Esophagus (tissue), 2 donors: Measurements from ENCODE around the gene CENPN. TPM values are rescaled to one million over a fixed set of nuclear protein-coding genes. Genes with fewer than 3 reads are reported as not detected.

Experiments used
- H3K27ac ChIP-seq, 2 donors: one replicate each; pipeline ENCODE4 v1.5.1; 2013; ENCODE audit warnings: low read depth in 2 of 2, mild to moderate bottlenecking in 2 of 2, inconsistent platforms in 1 of 2, low read length in 1 of 2, moderate library complexity in 1 of 2
- H3K27me3 ChIP-seq, 2 donors: one replicate each; pipeline ENCODE4 v1.6.1; 2013; ENCODE audit warnings: low read length in 2 of 2, control low read depth in 1 of 2, mild to moderate bottlenecking in 1 of 2; ENCODE audit not compliant: insufficient read depth in 2 of 2, control insufficient read depth in 1 of 2
- H3K36me3 ChIP-seq, 2 donors: one replicate each; pipeline ENCODE4 v1.6.1; 2013; ENCODE audit warnings: low read length in 1 of 2; ENCODE audit not compliant: control insufficient read depth in 2 of 2, insufficient read depth in 2 of 2
- H3K4me1 ChIP-seq, 2 donors: one replicate each; pipeline ENCODE4 v1.6.1; 2013; ENCODE audit warnings: low read length in 1 of 2; ENCODE audit not compliant: control insufficient read depth in 2 of 2, insufficient read depth in 2 of 2
- H3K4me3 ChIP-seq, 2 donors: one replicate each; pipeline ENCODE4 v1.5.1; 2013; ENCODE audit warnings: low read length in 2 of 2, mild to moderate bottlenecking in 2 of 2, low read depth in 1 of 2, moderate library complexity in 1 of 2
- H3K9me3 ChIP-seq, 2 donors: one replicate each; pipeline ENCODE4 v1.6.1; 2013; ENCODE audit warnings: mild to moderate bottlenecking in 2 of 2, low read depth in 1 of 2, low read length in 1 of 2, moderate library complexity in 1 of 2; ENCODE audit not compliant: control insufficient read depth in 2 of 2, insufficient read depth in 1 of 2
- WGBS, 2 donors: extraction: QIAGEN DNeasy Blood & Tissue Kit; methylation state at CpG; one replicate each; pipeline ENCODE4 v1.1.7; 2013; 5-methylcytosine and 5-hydroxymethylcytosine counted together
- polyA plus RNA-seq, 2 donors: library from polyadenylated mRNA; stranded (reverse); fragments of 200-250 nt; gene quantifications; one replicate each; pipeline ENCODE4 v1.2.3, GENCODE V29; 2013
- donor health status: healthy with polysubstance abuse.
- donor health status: Bipolar disorder and iron deficiency.

CENPN gene
- polyA plus RNA-seq, 2 donors: 3.6 to 9.1 TPM

- no peaks in the 10 kb centered on the region for H3K9me3 ChIP-seq
- H3K4me3 ChIP-seq: no peak overlapping the region
- H3K36me3 ChIP-seq: no peaks in the 10 kb centered on the region
- no peaks in the 10 kb centered on the region for H3K4me1 ChIP-seq
- no peaks in the 10 kb centered on the region for H3K27me3 ChIP-seq
- H3K27ac ChIP-seq: no peak overlapping the region
- 94 to 97% methylated on average over 3 of the region's 3 CpGs for WGBS, 2 donors
These were observed 16.4 kb upstream of the CENPN start for GRCh38 chr16:80990577-80990976.

GRCh38 chr16:80990978-80991377, 16.0 kb upstream of the CENPN start:
- Histone ChIP-seq H3K4me1 (no peaks in the 10 kb centered on the region), H3K9me3 (no peaks in the 10 kb centered on the region), H3K4me3 (no peak overlapping the region), H3K27me3 (no peaks in the 10 kb centered on the region), H3K27ac (no peak overlapping the region), H3K36me3 (no peaks in the 10 kb centered on the region)
- 81 to 83% methylated on average over 2 of the region's 2 CpGs for WGBS, 2 donors

GRCh38 chr16:80991792-80992430, 15.1 kb upstream of the CENPN start:
- H3K27me3 ChIP-seq: no peaks in the 10 kb centered on the region
- H3K36me3 ChIP-seq: no peaks in the 10 kb centered on the region
- no peak overlapping the region for H3K27ac ChIP-seq
- no peak overlapping the region for H3K4me3 ChIP-seq
- H3K9me3 ChIP-seq: no peaks in the 10 kb centered on the region
- WGBS, 2 donors: 59 to 64% methylated on average over 6 of the region's 6 CpGs
- no peaks in the 10 kb centered on the region for H3K4me1 ChIP-seq

- Histone ChIP-seq H3K27ac (no peak overlapping the region), H3K9me3 (no peaks in the 10 kb centered on the region), H3K4me3 (no peak overlapping the region), H3K4me1 (no peaks in the 10 kb centered on the region), H3K27me3 (no peaks in the 10 kb centered on the region), H3K36me3 (no peaks in the 10 kb centered on the region)
- 45 to 56% methylated on average over 3 of the region's 3 CpGs for whole genome bisulfite sequencing, 2 donors
These were observed 14.2 kb upstream of the CENPN start for GRCh38 chr16:80992676-80993293.

GRCh38 chr16:80993307-80993706, 13.7 kb upstream of the CENPN start:
- no peaks in the 10 kb centered on the region for H3K27me3 ChIP-seq
- no peaks in the 10 kb centered on the region for H3K36me3 ChIP-seq
- 52 to 67% methylated on average over 6 of the region's 6 CpGs for WGBS, 2 donors
- H3K4me3 ChIP-seq: no peak overlapping the region
- H3K27ac ChIP-seq: no peak overlapping the region
- H3K9me3 ChIP-seq: no peaks in the 10 kb centered on the region
- H3K4me1 ChIP-seq: no peaks in the 10 kb centered on the region

- H3K4me3 ChIP-seq: no peak overlapping the region
- H3K27me3 ChIP-seq: no peaks in the 10 kb centered on the region
- no peak overlapping the region for H3K27ac ChIP-seq
- no peaks in the 10 kb centered on the region for H3K4me1 ChIP-seq
- no peaks in the 10 kb centered on the region for H3K9me3 ChIP-seq
- no peaks in the 10 kb centered on the region for H3K36me3 ChIP-seq
These were observed 13.2 kb upstream of the CENPN start for GRCh38 chr16:80993834-80994233.

GRCh38 chr16:80994451-80994850, 12.6 kb upstream of the CENPN start:
- Histone ChIP-seq H3K27me3 (no peaks in the 10 kb centered on the region), H3K9me3 (no peaks in the 10 kb centered on the region), H3K36me3 (no peaks in the 10 kb centered on the region), H3K4me1 (no peaks in the 10 kb centered on the region), H3K4me3 (no peak overlapping the region), H3K27ac (no peak overlapping the region)

GRCh38 chr16:80996688-80997138, 10.3 kb upstream of the CENPN start:
- H3K27me3 ChIP-seq: no peaks in the 10 kb centered on the region
- no peaks in the 10 kb centered on the region for H3K9me3 ChIP-seq
- no peaks in the 10 kb centered on the region for H3K36me3 ChIP-seq
- 54 to 65% methylated on average over 4 of the region's 4 CpGs for WGBS, 2 donors
- H3K27ac ChIP-seq: no peak overlapping the region
- H3K4me1 ChIP-seq: no peaks in the 10 kb centered on the region
- no peak overlapping the region for H3K4me3 ChIP-seq

- no peaks in the 10 kb centered on the region for H3K9me3 ChIP-seq
- no peaks in the 10 kb centered on the region for H3K36me3 ChIP-seq
- WGBS, 2 donors: 38 to 62% methylated on average over 9 of the region's 9 CpGs
- no peak overlapping the region for H3K27ac ChIP-seq
- no peaks in the 10 kb centered on the region for H3K27me3 ChIP-seq
- no peaks in the 10 kb centered on the region for H3K4me1 ChIP-seq
- no peak overlapping the region for H3K4me3 ChIP-seq
These were observed 9.7 kb upstream of the CENPN start for GRCh38 chr16:80997139-80997798.
